GM19099 (cell line): ENCODE data around the gene SDHAF2.

Source experiments
- POLR2A ChIP-seq: IDR thresholded peaks from 3 replicates; pipeline ENCODE4 v1.6.1; 2011; ENCODE audit warnings: low read depth; ENCODE audit not compliant: insufficient read length; ENCODE audit errors: extremely low read depth

Gene SDHAF2

DNA sequence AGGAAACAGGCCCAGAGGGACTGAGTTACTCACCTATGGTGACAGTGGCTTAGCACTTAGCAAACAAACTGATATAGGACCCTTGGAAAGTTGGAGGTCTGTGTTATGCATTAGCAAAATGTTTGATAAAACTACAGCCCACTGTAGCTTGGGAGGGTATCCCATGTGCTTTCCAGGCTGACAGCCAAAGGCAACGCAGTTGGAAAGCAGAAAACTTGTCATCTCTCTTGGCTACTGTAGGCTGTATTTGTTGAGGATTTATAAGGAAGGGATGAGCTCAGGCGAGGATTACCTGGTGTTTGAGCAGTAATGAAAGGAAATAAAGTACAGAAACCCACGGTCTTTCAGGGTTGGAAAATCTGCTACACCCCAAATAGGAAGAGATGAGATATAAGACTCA is 23.8 kb downstream of the SDHAF2 start:
- no peak for TF ChIP-seq POLR2A

DNA sequence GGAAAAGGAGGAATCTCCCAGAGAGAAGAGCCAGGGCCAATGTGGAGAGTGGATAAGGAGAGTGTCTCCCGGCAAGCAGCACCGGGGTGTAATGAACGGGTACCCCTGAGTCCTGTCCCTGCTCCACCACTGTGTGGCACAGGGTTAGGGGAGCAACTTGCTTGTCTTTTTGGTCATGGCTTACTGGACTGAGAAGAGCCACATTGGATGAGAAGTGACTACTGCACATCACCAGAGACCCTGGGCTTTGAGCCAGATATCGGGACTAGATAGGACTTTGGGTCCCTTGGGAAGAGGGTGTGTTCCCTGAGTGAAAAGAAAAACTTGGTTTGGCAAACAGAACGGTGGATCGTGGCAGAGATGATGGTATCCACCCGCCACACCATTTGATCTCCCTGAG is 24.6 kb downstream of the SDHAF2 start:
- no peak for TF ChIP-seq POLR2A

DNA sequence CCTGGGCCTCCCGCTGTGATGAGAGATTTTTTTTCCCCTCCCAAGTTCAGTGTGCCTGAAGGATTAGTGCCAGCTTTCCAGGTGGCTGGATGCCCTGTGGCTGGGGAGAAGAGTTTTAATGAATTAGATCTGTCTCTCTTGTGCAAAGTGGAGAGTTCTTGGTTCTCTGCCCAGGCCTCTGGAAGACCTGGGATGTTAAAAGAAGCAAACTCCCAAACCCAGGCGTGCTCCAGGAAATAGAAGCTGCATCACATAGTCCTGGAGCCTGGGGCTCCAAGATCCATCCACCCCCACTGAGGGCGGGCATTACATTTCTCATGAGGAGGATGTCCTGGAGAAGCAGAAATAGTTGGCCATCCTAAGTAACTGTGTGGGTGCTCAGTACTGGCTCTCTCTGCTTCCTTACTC is 30.6 kb downstream of the SDHAF2 start:
- TF ChIP-seq POLR2A, result no peak

DNA sequence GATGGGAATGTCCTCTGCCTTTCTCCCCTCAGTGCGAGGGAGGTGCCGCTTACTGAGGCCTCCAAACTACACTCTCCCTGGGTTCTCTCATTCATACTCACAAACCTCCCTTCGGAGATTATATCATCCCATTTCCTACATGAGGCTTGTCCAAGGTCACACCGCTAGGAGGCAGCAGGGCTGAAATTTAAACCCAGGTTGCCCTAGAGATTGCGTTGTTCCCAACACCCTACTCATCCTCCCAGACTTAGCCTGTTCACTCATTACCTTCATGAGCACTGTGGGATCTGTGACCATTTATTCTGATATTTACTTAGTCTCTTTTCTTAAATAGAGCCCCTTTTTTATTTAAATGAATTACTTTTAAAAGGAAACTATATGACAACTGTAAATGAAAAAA is 31.1 kb downstream of the SDHAF2 start:
- no peak for TF ChIP-seq POLR2A

DNA sequence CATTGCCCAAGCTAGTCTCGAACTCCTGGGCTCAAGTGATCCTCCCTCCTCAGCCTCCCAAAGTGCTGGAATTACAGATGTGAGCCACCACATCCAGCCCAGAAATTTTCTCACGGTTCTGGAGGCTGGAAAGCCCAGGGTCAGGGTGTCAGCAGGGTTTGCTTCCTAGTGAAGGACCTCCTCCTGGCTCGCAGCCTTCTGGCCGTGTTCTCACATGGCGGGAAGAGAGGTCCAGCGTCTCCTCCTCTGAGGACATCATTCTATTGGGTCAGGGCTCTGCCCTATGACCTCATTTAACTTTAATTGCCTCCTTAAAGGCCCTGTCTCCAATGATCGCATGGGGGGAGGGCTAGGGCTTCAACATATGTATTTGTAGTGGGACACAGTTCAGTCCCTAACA is 38.1 kb downstream of the SDHAF2 start:
- TF ChIP-seq POLR2A, result no peak

DNA sequence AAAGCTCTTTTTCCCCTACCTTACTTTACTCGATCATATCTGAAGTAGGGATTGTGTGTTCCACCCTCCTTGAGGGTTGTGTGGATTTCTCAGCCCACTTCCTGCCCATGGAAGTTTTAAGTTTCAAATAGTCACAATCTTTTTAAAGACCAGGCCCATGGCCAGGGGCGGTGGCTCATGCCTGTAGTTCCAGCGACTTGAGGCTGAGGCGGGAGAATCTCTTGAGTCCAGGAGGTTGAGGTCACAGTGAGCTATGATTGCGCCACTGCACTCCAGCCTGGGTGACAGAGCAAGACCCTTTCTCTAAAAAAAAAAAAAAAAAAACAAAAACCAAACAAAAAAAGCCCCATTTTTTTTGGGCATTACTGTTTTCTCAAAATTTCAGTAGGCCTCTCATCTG is 42.4 kb downstream of the SDHAF2 start:
- TF ChIP-seq POLR2A, result no peak

DNA sequence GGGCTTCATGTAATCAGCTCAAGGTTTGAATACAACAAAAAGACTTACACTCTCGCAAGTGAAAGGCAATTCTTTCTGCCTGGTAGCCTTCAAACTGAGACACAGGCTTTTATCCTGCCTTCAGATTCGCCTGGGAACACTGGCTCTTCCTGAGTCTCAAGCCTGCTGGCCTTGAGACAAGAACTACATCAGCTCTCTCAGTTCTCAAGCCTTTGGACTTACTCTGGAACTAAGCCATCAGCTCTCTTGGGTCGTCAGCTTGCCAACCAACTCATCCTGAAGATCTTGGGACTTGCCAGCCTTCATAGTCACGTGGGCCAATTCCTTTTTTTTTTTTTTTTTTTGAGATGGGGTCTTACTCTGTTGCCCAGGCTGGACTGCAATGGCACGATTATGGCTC is 42.9 kb downstream of the SDHAF2 start:
- TF ChIP-seq POLR2A, result no peak

DNA sequence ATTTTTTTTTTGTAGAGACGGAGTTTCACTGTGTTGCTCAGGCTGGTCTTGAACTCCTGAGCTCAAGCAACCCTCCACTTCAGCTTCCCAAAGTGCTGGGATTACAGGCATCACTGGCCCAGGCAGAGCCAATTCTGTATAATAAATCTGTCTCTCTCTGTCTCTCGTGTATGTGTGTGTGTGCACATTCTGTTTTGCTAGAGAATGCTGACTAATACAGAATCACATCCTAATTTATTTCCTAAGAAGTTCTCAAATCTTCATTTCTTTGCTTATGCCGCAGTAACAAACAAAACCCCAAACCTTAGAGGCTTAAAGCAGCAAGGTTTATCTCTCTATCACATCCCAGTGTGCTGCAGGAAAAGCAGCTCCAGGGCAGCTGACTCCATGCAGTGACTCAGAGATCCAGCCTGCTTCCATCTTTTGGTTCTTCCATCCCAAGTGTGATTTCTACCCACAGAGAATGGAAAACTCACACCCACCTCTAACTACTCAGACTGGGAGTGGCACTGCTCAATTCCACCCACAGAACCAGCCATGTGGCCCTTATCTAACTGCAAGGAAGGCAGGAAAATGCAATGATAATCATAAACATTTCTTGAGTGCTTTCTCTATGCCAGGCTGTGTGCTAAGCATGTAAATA is 43.6 kb downstream of the SDHAF2 start:
- TF ChIP-seq POLR2A, result no peak

DNA sequence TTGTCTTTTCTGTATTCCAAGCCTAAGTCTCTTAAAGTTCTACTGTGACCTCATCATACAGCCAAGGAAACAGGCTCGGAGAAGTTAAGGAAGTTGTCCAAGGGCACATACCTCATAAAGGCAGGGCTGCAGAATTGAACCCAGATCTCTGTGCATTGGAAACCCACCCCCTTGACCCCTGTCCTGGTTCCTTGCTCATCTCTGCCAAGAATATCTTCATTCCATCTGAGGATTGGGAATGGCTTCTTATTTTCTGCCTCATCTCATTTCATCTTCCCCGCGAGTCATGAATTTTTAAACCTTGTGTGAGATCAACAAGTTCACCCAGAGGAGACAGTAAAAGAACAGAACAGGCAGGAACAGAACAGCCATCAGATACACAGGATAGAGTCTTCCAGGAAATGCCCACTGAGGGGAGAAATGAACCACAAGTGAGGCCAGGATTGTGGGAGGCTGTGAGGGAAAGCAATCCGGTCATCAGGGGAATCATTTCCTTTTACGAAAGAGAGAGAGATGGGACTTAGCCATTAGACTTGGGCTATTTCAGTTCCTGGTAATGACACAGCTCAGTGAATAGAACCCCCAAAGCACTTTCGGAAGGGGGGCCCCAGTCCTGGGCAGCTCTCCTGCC is 44.2 kb downstream of the SDHAF2 start:
- no peak for TF ChIP-seq POLR2A

DNA sequence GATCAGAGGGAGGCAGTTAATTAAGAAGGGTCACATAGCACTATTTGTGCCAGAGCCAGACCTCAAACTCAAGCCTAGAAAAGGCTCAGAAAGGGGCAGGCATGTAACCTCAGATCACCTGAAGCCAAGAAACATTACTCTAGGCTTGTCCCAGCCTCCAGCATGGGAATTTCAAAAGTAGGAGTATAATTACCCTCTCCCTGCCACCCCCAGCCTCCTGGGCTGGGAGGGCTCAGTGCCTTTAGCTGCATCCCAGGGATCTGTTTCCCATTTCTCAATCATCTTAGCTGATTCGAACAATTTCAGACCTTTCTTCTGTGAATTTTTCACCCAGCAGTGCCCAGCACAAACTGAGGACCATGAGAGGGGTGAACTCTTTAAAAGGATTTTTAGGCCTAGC is 45.5 kb downstream of the SDHAF2 start:
- TF ChIP-seq POLR2A, result no peak

DNA sequence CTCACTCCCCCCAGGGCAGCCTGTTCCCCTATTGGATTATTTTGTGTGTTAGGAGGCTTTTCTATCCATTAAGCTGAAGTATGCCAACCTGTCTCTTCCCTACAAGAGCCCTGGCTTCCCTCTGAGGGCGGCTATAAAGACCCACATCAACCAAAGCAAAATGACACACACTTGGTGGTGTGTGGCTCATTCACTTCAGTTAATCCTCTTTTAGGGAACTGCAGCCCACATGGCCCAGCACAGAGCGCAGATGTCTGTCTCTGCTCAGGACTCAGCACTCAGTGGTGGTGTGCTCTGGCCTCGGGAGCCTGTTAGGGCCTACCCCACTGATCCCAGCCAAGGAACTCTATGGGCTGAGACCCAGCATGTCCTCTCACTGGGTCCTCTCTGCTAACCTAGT is 46.4 kb downstream of the SDHAF2 start:
- TF ChIP-seq POLR2A, result no peak

DNA sequence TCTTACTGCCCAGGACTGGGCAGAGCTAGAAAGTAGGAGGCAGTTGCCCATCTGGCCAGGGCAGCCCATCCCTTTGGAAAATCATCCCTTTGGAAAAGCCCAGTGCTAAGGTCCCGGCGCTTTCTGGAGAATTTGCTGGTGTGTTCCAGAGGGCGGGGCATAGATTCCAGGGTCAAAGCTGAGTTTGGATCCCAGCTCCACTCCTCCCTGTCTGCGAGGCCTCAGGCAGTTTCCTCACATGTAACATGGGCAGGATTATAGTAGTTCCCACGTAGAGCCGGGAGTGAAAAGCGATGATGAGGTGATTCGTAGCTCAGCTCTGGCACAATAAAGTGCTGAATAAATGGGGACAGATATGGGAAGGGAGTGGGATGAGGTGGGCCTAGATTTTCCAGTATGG is 47.2 kb downstream of the SDHAF2 start:
- TF ChIP-seq POLR2A, result no peak

DNA sequence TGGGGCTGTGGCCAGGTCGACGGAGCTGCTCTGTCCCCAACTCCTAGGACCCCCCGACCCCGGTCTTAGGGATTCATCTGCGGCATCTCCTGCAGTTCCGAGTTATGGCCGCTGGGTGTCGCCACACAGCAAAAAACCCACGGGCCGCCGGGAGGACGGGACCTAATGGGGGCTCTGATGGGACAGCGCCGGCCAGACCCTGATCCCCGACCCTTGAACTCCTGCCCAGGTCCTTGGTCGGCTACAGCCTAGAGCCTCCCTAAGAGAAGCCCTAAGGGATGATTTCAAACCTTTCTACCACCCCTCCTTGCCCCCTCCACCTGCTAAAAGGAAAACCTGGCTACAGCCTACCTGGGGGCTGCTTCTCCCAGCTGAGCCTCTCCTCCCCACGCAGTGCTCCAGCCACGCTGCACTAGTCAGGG is 47.8 kb downstream of the SDHAF2 start:
- TF ChIP-seq POLR2A, result no peak

DNA sequence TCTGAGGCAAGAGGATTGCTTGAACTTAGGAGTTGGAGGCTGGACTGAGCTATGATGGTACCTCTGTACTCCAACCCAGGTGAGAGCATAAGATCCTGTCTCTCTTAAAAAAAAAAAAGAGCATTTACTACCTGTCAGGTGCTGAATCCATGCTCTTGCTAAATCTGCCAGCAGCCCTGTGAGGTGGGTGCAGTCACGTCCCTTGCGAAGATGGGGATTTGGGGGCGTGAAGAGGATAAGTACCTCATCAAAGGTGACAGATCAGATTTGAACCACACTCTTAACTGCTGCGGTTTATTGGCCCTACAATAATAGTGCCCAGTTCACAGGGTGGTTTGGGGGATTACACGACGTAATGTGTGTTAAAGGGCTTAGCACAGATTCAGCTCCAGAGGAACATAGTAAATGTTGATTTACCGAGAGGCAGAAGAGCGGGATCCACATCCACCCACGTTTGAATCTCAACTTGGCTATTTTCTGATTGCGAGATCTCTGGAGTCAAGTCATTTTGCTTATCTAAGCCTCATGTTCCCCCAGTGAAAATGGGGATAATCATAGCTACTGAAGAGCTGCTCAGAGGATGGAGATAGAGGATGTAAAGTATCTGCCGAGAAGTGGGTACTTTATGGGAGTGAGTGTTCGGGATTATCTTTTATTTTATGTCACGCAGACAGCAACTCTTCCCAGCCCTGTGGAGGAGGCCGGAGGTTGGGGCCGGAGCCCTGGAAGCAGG is 50.5 kb downstream of the SDHAF2 start:
- no peak for TF ChIP-seq POLR2A

DNA sequence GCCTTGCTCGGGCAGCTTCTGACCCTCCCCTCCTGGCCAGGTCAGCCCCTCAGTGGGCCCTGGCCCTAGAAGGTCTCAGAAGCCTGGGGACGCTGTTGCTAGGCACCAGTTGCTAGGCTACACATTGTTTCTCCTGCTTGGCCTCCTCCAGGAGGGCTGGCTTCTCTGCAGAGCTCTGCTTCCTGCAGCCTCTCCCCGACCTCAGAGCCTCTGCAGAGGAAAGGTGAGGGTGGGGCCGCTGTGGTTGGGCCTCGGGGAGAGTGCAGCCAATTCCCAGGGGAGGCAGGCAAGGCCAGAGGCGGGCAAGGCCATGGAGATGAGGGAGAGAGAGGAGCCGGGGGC is 51.0 kb downstream of the SDHAF2 start:
- no peak for TF ChIP-seq POLR2A

DNA sequence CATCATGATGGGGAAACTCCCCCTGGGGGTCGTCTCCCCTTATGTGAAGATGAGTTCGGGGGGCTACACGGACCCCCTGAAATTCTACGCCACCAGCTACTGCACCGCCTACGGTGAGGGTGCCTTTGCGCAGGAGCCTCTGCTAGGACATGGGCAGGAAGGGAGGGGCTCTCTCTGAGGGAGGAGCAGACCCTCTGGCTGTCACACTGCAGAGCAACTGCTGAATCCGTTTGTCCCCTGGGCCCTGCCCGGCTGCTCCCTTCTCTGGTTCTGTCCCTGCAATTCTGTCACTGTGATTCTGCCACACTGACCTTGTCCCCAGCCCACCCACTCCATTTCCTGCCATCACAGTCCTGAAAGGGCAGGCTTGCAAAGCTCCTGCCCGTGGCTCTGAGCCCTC is 51.9 kb downstream of the SDHAF2 start:
- no peak for TF ChIP-seq POLR2A
